GM21515 (cell line): ENCODE results near the gene KRTAP5-5.
"Not testable (repeated sequence)": the region's sequence is repeated elsewhere in the genome, so short reads cannot be mapped to it uniquely, and the experiment has no call there.

Experiments used
- ATAC-seq: cut with Tn5 transposase; IDR thresholded peaks from one replicate; pipeline ENCODE4 v1.9.1; 2021; ENCODE audit not compliant: unreplicated experiment

The KRTAP5-5 gene

DNA sequence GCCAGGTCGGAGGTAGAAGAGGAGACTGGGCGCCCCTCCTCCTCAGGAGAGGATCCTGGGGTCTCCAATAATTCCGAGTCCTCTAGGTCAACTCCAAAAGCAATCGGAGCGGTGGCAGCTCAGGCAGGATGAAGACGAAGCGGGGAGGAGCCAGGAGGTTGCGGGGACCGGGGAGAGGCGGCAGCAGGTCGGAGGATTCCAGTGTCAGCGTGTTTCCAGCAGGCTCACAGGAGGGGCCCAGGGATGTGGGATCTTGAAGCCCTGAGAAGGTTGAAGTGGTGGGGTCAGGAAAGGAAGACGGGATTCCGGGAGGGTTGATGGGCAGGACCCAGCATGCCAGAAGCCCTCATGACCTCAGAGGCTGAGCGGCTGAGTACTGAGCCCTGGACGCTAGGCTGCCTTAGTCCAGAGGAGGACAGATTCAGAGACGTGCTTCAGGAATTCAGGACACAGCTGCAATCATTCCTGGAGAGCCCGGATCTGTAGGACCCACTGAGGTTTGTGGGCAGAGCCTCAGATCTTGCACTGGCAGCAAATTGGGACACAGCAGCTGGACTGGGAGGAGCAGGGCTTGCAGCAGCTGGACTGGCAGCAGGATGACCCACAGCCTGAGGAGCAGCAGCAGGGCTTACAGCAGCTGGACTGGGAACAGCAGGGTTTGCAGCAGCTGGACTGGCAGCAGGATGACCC lies 22.3 kb upstream of the KRTAP5-5 start:
- not testable (repeated sequence) for ATAC-seq

DNA sequence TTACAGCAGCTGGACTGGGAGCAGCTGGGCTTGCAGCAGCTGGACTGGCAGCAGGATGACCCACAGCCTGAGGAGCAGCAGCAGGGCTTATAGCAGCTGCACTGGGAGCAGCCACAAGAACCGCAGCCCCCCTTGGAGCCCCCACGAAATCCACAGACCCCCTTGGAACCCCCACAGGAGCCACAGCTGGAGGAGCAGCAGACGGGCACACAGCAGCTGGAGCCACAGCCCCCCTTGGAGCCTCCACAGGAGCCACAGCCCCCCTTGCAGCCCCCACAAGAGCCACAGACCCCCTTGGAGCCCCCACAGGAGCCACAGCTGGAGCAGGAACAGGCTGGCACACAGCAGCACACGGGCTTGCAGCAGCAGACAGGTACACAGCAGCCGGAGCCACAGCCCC lies 21.7 kb upstream of the KRTAP5-5 start:
- not testable (repeated sequence) for ATAC-seq

DNA sequence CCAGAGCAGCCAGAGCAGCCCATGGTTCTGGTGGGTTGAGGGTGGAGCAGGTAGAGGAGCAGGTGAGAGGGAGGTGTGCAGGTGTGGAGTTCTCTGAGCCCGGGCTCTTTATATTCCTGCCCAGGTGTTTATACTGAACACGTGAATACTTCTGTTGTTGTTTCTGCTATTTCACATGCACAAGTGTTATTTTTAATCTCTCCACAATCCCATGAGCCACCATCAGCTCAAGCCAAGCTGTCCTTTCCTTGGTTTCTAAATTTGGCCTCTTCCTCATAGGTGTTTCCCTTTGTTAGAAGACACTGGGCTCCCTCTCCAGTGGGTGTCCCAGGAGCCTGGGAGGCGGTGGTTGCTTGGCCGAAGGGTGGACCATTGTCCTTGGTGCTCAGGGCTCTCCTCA lies 21.2 kb upstream of the KRTAP5-5 start, which contains the start of gene KRTAP5-3:
Gene KRTAP5-3, minus strand, starts transcription at position 101 of the 400 bp plus-strand sequence. Its CDS starts 78 bp downstream, at position 23.
- no peak for ATAC-seq

DNA sequence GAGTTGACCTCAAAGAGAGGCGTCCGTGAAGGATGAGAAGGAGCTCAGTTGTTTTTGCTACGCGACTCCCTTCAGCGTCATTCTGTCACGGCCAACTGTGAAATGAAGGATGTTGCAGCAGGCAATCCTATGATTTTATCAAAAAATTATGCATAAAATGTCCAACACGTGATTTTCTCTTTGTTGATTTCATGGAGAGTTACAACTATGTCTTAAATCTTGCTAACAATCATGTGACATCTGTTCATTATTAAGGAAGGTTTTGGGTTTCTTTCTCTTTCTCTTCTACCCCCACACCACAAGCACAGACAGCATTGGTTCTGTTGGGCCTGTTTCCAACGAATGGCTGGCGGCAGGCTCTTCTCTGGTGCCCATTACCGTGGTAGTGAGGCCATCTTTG lies 11.3 kb upstream of the KRTAP5-5 start:
- no peak for ATAC-seq

DNA sequence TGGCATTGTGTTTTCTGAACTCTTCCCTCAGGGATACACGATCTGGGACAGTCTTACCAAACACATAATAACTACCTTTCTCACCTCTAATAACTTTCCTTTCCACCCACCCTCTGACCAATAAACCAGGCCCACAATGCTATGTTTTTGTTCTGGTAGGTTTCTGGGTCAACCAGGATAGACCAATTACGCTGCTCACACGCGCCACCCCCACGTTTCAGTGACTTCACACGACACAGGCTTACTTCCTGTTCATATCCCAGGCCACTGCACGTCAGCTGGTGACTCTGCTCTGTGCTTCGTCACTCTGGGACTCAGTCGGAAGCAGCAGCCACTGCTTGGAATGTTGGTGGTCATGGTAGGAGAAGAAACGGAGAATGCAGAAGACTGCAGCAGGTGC lies 10.1 kb upstream of the KRTAP5-5 start:
- no peak for ATAC-seq

DNA sequence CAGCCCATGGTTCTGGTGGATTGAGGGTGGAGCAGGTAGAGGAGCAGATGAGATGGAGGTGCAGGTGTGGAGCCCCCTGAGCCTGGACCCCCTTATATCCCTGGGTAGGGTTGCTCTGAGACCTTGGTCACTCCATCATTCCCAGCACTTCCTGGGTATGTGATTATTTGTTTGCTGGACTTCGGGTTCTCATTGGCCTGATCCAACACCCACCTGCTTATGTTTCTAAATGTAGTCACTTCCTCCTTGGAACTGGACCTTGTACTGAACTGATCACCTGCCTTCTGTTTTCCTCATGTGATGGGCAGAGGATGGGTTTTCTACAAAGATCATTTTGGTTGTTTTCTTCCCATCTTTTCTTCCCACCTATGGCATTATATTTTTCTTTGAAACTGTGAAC lies 7.5 kb upstream of the KRTAP5-5 start, which contains the start of gene KRTAP5-4:
Gene KRTAP5-4, minus strand, starts transcription at position 53 of the 400 bp plus-strand sequence. Its CDS starts 45 bp downstream, at position 8.
- ATAC-seq = no peak

DNA sequence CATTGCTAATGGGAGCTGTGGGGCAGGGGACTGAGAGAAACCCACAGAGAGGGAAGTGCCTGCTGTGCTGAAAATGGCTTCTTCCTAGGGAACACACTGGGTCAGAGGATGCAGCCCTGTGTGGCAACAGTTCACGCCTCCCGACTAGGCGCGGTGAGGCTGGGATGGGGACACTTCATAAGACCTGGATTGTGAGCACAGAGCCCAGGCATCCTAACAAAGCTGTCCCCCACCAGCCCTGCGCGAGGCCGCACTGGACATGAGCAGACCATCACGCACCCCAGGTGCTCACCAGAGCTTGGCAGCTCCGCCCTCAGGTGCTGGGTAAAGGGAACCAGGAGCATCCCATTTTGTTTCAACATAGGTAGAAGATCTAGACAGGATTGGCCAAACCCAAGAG lies 5.9 kb upstream of the KRTAP5-5 start:
- ATAC-seq = no peak

DNA sequence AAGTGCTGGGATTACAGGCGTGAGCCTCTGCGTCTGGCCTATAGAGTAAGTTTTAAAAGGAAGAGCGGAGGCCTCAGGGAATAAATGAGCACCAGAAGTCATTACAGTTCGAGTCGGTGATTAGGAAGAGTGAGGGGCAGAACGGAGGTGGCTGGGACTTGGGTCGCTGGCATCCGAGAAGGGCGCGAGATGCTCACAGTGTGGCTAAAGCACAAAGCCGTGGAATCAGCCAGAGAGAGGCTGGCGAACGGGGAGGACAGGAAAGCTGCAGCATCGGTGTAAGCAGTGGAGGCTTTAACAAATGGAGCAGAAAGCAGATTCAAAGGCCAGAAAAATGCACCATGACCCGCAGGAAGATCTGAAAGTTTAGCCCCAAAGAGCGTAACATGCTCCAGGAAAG lies 5.0 kb upstream of the KRTAP5-5 start:
- ATAC-seq = no peak

DNA sequence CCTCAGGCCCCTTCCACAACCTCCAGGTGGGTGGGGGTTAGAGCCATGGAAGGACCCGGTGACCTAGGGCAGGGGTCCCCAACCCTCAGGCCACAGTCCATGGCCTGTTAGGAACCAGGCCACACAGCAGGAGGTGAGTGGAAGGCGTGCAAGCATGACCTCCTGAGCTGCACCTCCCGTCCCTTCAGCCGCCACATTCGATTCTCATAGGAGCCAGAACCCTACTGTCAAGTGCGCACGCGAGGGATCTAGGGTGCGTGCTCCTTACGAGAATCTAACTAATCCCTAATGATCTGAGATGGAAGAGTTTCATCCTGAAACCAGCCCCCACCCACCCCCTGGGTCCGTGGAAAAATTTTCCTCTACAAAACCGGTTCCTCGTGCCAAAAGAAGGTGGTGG lies 4.0 kb upstream of the KRTAP5-5 start:
- ATAC-seq = no peak

DNA sequence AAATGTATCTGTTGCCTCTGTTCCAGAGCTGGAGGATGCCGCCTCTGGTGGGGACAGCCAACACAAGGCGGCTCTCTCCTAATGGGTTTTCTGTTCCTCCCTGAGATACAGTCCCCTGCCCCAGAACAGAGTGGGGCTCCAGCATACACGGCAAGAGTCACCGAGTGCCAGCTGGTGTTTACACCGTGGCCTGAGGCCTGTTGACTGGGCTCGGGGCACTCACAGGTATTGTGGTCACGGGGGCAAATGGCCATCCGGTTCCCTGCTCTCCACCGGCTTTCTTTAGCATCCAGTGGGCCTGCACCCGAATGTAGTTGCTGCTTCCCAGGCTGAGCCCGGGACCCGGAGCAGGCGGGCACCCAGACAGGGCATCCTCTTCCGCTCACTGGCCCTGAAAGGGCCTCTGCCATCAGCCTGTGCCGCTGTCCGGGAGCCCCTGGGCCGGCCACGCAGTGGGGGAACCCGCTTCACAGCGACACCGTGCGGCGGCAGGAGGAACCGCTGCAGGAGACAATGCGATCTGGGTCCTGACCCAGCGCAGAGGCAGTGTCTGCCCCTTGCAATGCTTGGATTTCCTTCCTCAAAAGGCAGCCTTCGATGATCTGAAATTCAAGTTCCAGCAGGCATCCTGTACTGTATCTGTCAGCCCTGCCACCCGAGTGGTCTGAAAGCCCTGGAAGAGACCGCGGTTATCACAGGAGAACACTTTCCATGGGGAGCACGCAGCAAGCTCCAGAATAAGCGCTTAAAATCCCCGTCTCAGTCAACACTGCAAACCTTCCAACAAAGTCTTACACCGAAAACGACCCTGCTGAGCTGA lies 859 bp upstream of the KRTAP5-5 start:
- ATAC-seq = no peak

DNA sequence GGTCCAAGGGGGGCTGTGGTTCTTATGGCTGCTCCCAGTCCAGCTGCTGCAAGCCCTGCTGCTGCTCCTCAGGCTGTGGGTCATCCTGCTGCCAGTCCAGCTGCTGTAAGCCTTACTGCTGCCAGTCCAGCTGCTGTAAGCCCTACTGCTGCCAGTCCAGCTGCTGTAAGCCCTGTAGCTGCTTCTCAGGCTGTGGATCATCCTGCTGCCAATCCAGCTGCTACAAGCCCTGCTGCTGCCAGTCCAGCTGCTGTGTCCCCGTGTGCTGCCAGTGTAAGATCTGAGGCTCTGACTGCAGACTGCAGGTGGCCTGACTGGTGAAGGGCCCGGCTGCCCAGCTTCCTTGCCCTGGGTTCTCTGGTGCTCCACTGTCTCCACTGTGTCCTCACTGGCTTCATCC lies 696 bp downstream of the KRTAP5-5 start:
- ATAC-seq = no peak

DNA sequence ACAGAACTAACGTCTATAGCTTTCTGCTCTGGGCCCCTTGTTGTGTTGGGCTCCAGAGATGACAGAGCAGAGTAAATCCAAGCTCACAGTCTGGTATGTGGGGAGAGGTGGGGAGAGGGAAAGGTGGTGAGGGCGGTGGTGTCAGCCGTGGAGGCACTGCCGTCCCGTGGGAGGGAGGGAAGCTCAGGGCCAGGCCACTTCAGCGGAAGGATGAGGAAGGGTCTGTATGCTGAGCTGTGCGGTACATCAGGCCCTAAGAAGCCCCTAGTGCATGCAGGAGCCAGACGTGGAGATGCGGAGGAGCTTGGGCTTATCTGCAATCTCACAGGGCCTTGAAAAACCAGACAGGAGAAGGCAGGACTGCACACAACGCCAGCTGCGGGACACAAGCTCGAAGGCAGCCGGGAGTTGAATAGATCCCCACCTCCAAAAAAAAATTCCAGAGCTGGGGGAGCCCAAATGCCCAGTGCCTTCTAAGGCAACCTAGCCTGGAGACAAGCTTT lies 1.5 kb downstream of the KRTAP5-5 start:
- ATAC-seq = no peak

DNA sequence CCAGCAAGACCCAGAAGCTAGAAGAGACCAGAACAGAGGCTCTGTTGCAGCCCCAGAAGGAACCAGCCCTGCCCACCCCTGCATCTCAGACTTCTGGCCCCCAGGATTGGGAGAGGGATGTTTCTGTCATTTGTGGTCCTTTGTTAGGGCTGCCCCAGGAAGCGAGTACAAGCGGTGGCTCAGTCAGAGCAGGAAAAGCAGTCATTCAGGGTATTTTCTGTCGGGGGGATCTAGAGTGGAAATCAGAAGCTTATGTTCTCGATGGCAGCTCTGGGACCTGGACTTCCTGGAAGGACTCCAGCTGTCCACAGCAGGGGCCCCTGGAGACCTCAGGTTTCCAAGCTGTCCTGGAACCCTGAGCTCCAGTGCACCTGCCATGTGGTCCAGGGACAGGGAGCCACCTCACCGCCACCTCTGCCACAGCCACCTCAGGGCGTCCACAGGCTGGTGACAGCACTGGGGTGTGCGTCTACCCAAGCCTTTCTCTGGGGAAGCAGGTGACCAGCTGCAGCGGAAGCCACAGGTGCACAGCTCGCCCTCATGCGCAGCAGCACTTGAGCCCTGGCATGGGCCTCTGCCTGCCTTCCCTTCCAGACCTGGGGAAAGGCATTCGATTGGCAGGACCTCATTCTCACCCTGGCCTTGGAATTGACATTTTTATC lies 2.6 kb downstream of the KRTAP5-5 start:
- no peak for ATAC-seq

DNA sequence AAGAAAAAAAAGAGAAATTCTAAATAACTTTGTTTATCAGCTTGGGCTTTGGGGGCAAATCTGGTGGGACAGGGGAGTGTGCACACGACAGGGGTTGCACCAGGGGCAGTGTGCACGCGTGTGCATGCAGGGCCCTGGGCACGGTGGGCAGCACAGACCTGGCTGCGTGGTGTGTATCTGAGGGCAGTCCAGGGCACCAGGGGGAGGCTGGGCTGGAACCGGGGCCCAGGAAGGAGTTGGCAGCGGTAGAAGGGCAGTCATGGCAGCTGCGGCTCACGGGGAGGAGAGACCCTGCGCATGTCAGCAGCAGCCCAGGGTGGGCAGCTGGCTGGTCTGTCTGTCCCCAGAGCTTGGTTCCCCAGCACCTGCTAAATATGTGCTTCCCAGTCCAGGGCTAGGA lies 4.3 kb downstream of the KRTAP5-5 start:
- ATAC-seq = no peak

DNA sequence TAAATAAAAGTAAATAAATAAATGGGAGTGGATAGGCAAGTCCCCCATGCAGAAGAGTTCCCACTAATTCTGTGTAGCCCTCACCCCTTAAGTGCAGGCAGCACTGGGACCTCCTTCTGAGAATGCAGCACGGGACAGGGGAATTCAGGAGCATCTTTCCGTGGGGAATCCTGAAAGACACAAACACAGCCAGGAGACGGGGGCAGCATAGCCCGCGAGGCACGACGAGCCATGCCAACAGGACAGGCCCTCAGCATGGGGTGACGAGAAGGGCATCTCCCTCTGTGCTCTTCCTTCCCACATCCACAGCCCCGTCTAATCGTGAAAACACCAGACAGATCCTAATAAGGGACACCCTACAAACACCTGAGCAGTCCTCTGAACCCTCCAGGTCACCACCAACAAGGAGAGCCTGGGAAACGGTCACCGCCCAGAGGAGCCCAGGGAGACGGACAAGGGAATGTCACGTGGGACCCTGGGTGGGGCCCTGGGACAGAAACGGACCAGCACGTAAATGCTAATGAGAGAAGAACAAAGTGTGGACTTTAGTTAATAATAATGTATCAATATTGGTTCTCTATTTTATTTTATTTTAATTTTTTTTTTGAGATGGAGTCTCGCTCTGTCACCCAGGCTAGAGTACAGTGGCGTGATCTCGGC lies 6.8 kb downstream of the KRTAP5-5 start:
- ATAC-seq = no peak

DNA sequence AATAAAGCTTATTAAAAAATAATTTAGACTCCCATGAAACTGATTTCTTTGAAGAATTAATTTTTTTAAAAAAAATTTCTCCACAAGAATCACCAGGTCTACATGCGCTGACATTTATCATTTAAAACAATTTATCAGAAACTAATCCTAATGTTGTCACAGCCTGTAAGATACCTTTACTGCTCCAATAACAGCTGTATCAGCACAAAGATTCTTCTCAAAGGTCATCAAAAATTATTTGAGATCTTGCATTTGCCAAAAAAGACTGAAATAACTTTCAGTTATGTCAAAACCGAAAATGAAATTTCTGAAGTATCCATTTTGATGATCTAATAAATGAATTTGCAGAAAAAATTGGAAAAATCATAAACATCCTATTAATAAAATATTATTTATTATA lies 8.1 kb downstream of the KRTAP5-5 start:
- ATAC-seq = no peak

DNA sequence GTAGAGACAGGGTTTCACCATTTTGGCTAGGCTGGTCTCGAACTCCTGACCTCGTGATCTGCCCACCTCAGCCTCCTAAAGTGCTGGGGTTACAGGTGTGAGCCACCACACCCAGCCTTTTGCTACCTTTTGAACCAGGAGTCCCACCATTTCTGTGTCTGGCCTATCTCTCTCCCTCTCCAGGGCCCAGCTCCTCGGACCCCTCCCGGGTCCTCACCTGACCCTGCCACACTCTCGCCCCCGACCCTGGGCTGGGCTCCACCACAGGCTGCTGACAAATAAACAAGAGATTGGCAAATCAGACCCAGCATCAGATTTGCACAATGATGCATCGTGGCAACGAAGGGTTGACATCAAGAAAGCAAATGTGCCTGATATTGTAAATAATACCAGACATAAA lies 8.8 kb downstream of the KRTAP5-5 start:
- ATAC-seq = no peak

DNA sequence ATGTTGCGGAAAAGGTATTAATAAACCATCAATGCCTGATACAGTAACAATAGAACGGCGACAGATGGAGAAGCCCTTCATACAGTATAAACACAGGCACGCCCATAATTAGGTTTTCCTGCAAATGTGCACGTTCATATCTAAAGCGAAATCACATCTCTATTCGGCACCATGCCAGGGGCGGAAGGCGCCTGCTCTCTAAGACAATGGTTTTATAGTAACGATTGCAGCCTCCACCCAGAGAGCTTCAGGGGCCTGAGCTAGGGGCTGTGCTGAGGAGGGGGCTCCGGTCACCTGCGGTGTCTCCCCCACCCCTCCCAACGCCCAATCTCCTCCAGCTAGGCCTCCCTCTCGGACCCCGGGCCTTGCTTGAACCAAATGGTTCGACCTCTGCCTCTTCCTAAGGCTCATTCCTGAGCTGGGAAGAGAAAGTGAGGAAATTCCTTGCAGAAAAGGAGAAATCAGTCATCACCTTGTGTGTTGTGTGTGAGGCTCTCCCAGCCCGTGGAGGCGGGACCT lies 9.6 kb downstream of the KRTAP5-5 start:
- no peak for ATAC-seq

DNA sequence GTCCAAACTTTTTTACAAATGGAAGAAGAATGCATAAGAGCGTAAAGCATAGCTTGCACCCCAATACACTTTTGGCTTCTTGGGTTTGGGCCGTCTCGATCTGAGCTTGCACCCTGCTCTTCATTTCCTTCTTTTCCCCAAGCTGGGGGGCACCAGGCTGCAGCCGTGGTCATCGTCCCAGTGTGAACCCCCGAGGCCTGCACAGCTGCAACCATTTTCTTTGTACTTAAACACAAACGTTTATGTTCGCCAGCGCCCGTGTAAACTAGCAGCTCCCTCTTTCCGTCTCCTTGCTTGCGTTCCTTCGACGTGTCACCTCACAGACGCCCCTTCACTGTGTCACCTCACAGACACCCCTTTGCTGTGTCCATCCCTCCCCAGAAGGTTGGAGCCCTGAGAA lies 10.1 kb downstream of the KRTAP5-5 start:
- ATAC-seq = no peak

DNA sequence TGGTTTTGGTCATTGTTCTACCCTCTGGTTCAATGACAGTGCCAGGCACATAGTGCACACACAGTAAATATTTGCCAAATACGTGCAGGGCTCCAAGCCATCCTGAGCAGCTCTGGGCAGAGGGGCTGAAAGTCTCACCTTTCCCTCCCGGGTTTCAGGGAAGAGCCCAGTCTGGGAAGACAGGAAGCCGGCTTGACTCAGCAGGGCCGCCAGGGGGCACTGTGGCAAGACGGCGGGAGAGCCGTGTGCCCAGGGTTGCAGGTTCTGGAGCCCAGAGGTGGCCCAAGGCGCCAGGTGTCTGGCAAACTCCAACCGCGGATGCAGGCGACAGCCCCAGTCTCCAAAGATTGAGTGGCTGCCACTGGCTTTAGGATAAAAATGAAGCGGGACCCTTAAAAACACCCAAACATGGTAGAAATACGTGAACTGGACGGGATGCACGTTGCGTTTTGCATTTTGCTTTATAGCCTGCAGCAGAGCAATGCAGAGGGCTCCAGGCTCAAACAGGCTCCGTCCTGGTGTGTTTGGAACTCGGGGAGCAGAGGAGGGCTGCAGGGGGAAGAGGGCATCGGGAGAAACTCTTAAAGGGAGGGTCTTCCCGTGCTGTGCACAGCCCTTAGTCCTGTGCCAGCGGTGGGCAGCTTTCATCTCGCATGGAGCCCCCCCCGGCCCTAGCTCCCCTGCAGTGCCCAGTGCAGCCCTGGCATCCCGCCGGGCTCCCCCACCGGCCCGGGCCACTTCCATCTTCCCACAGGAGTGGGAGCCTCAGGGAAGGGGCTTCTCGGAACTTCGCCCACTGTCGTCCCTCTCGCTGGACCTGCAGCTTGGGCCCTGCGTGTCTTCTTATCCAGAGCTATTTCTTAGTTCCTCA lies 10.7 kb downstream of the KRTAP5-5 start:
- no peak for ATAC-seq
